Mesenchymal stem cell (in vitro differentiated cells and primary cell): ENCODE results near the gene SDC4.

Experiments
- DNase-seq: peaks from one replicate; pipeline ENCODE4 v3.0.0-alpha.2; 2013
- H2AFZ ChIP-seq: one replicate; pipeline ENCODE4 v1.6.1; 2013; ENCODE audit warnings: low read depth, mild to moderate bottlenecking, control low read depth, inconsistent platforms, low read length, moderate library complexity
- H2AK5ac ChIP-seq: 2 replicates; pipeline ENCODE4 v1.6.1; 2013; ENCODE audit warnings: low read length, moderate library complexity, mild to moderate bottlenecking, inconsistent platforms; ENCODE audit not compliant: severe bottlenecking
- H2BK120ac ChIP-seq: one replicate; pipeline ENCODE4 v1.6.1; 2013; ENCODE audit warnings: low read depth, mild to moderate bottlenecking, inconsistent platforms, low read length, moderate library complexity
- H2BK12ac ChIP-seq, 2 experiments: one replicate each; pipeline ENCODE4 v1.6.1; 2013; ENCODE audit warnings: inconsistent platforms in 2 of 2, low read length in 2 of 2, mild to moderate bottlenecking in 2 of 2, moderate library complexity in 2 of 2, control low read depth in 1 of 2
- H2BK15ac ChIP-seq: one replicate; pipeline ENCODE4 v1.6.1; 2013; ENCODE audit warnings: mild to moderate bottlenecking, low read depth, inconsistent platforms; ENCODE audit not compliant: poor library complexity, severe bottlenecking
- H2BK5ac ChIP-seq: 2 replicates; pipeline ENCODE4 v1.6.1; 2013; ENCODE audit warnings: low read depth, mild to moderate bottlenecking, low read length, control low read depth, inconsistent platforms; ENCODE audit not compliant: poor library complexity, severe bottlenecking
- H3K14ac ChIP-seq, 2 experiments: one replicate each; pipeline ENCODE4 v1.6.1; 2013; ENCODE audit warnings: inconsistent platforms in 2 of 2, low read length in 2 of 2, control low read depth in 1 of 2, mild to moderate bottlenecking in 1 of 2, moderate library complexity in 1 of 2
- H3K18ac ChIP-seq, 2 experiments: one replicate each; pipeline ENCODE4 v1.6.1; 2013; ENCODE audit warnings: inconsistent platforms in 2 of 2, low read length in 2 of 2, control low read depth in 1 of 2, low read depth in 1 of 2, mild to moderate bottlenecking in 1 of 2
- H3K23ac ChIP-seq, 2 experiments: one replicate each; pipeline ENCODE4 v1.6.1; 2013; ENCODE audit warnings: inconsistent platforms in 2 of 2, low read length in 2 of 2, mild to moderate bottlenecking in 2 of 2, moderate library complexity in 2 of 2, control low read depth in 1 of 2
- H3K27ac ChIP-seq: 2 replicates; pipeline ENCODE4 v1.5.1; 2013; ENCODE audit warnings: mild to moderate bottlenecking, moderate library complexity, low read length, control low read depth, inconsistent platforms; ENCODE audit not compliant: poor library complexity, severe bottlenecking
- H3K27me3 ChIP-seq, 2 experiments: 2 replicates each; pipeline versions ENCODE4 v1.6.1 to v1.7.0; 2013; ENCODE audit warnings: low read length in 2 of 2, mild to moderate bottlenecking in 2 of 2, moderate library complexity in 2 of 2, control low read depth in 1 of 2, inconsistent platforms in 1 of 2; ENCODE audit not compliant: control insufficient read depth in 1 of 2, insufficient read depth in 1 of 2
- H3K36me3 ChIP-seq, 2 experiments: 2 replicates each; pipeline versions ENCODE4 v1.6.1 to v1.7.0; 2013; ENCODE audit warnings: low read length in 2 of 2, control low read depth in 1 of 2, inconsistent platforms in 1 of 2, low read depth in 1 of 2, mild to moderate bottlenecking in 1 of 2; ENCODE audit not compliant: insufficient read depth in 2 of 2, control insufficient read depth in 1 of 2
- H3K4ac ChIP-seq, 2 experiments: one replicate each; pipeline ENCODE4 v1.6.1; 2013; ENCODE audit warnings: inconsistent platforms in 2 of 2, low read length in 2 of 2, mild to moderate bottlenecking in 2 of 2, moderate library complexity in 2 of 2, control low read depth in 1 of 2, low read depth in 1 of 2
- H3K4me1 ChIP-seq: 2 replicates; pipeline ENCODE4 v1.6.1; 2013; ENCODE audit warnings: low read depth, low read length, control low read depth; ENCODE audit not compliant: control insufficient read depth, insufficient read depth
- H3K4me2 ChIP-seq: 2 replicates; pipeline ENCODE4 v1.6.1; 2013; ENCODE audit warnings: low read length, mild to moderate bottlenecking, inconsistent platforms; ENCODE audit not compliant: poor library complexity, severe bottlenecking
- H3K4me3 ChIP-seq, 2 experiments: 2 replicates each; pipeline versions ENCODE4 v1.5.1 to v1.7.0; 2013; ENCODE audit warnings: low read length in 2 of 2, mild to moderate bottlenecking in 2 of 2, control low read depth in 1 of 2, low read depth in 1 of 2; ENCODE audit not compliant: insufficient read depth in 1 of 2
- H3K79me1 ChIP-seq: replicated peaks from 2 replicates; pipeline ENCODE4 v1.6.1; 2013; ENCODE audit warnings: mild to moderate bottlenecking, control low read depth, low read length, inconsistent platforms; ENCODE audit not compliant: poor library complexity, severe bottlenecking
- H3K9ac ChIP-seq: 2 replicates; pipeline ENCODE4 v1.7.0; 2013; ENCODE audit warnings: mild to moderate bottlenecking, low read length, moderate library complexity
- H3K9me3 ChIP-seq: 2 replicates; pipeline ENCODE4 v1.7.0; 2013; ENCODE audit warnings: mild to moderate bottlenecking, low read length; ENCODE audit not compliant: control insufficient read depth
- H4K8ac ChIP-seq: one replicate; pipeline ENCODE4 v1.6.1; 2013; ENCODE audit warnings: inconsistent platforms, mild to moderate bottlenecking, low read length, moderate library complexity
- H4K91ac ChIP-seq: one replicate; pipeline ENCODE4 v1.6.1; 2013; ENCODE audit warnings: mild to moderate bottlenecking, low read length, inconsistent platforms
- WGBS: methylation state at CpG from one replicate; pipeline ENCODE4 v1.1.7; 2013; ENCODE audit warnings: mixed read lengths; 5-methylcytosine and 5-hydroxymethylcytosine counted together

Gene SDC4

DNA sequence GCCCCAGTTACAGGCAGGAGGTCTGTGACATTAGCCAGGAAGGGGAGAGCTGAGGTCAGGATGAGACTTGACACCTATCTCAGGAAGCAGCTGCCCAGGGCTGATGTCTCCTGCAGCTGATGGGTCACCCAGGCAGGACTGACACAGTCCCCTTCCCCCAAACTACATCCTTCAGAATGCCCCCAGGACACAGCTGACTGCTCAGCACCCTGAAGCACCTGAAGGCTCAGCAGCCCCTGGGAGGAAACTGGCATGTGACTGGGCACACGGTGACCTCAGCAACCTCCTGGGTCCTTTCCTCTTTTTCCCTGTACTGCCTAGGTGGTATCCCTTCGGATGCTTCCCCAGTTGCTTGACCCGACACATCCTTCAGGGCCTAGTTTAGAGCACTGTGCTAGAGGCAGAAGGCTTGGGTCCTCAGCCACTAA lies 1.9 kb downstream of the SDC4 start:
- DNase-seq = no peak
- H3K36me3 ChIP-seq = peaks cover 0 to 4% of the 10 kb centered on the region in 2 experiments
- peaks cover 47% of the 10 kb centered on the region for H3K4me1 ChIP-seq
- no peaks in the 10 kb centered on the region for H3K79me1 ChIP-seq
- peak overlapping the region; percentile 43 to 81 for H3K4me3 ChIP-seq
- no peak overlapping the region for H2BK15ac ChIP-seq
- H2BK120ac ChIP-seq = no peak overlapping the region
- no peaks in the 10 kb centered on the region for H3K9me3 ChIP-seq
- H3K4me2 ChIP-seq = peak overlapping the region; percentile 64
- no peak overlapping the region for H2AFZ ChIP-seq
- H2BK12ac ChIP-seq = no peak overlapping the region
- H3K27ac ChIP-seq = peak overlapping the region; percentile 35
- peak overlapping the region; percentile 89 for H3K9ac ChIP-seq
- H2BK5ac ChIP-seq = no peak overlapping the region
- no peaks in the 10 kb centered on the region for H3K27me3 ChIP-seq
- peak overlapping the region; percentile 11 for H2AK5ac ChIP-seq
- H3K18ac ChIP-seq = peak overlapping the region; percentile 4 to 41
- no peak overlapping the region for H4K8ac ChIP-seq
- H4K91ac ChIP-seq = no peak overlapping the region
- H3K4ac ChIP-seq = peak overlapping the region; percentile 20 to 25
- peak overlapping the region in 1 of 2 experiments; percentile 49 for H3K14ac ChIP-seq
- no peak overlapping the region for H3K23ac ChIP-seq
- 53% methylated on average over 3 of the region's 3 CpGs for WGBS

DNA sequence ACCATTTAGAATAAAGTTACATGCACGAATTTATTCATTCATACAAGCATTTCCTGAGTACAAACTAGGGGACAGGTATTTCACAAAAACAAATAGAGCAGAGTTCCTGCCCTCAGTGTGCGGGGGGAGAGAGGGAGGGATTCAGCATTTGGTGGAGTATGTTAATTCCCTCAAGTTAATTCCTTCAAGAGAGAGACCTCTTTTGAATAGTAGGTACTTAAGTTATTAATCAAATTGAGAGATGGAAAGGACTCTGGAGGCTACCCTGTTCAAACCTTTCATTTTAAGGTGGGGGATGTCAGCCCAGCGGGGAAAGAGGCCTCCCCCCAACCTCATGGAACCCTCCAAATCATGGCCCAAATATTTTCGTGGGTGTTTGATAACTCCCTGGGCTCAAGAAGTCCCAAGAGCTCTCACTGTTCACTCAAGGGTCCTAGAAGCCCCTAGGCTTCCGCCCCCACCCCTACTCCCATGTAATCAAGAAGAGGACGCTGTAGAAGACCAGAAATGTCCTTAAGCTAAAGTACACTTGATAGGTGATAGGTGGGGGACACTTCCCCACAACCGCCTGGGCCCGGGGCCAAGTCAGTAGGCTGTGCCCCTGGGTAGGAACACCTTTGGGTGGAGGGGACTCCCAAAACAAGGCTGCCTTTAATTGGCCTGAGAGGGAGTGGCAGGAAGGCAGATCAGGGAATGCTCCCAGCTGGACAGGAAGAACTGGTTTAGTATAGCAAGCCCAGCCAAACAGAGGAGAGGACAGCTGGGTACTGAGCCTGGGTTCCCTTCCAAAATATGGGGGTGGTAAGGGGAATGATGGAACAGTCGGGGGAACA lies 2.9 kb downstream of the SDC4 start:
- H3K4me2 ChIP-seq = peak overlapping the region; percentile 64
- no peak overlapping the region for H4K91ac ChIP-seq
- peaks cover 9 to 11% of the 10 kb centered on the region in 2 experiments for H3K36me3 ChIP-seq
- H3K79me1 ChIP-seq = no peaks in the 10 kb centered on the region
- H3K27ac ChIP-seq = peak overlapping the region; percentile 14
- H3K9ac ChIP-seq = peak overlapping the region; percentile 89
- 85% methylated on average over 6 of the region's 9 CpGs for WGBS
- peak overlapping the region; percentile 54 for H2BK15ac ChIP-seq
- no peaks in the 10 kb centered on the region for H3K27me3 ChIP-seq
- no peak overlapping the region for H4K8ac ChIP-seq
- H3K18ac ChIP-seq = peak overlapping the region; percentile 0 to 7
- H3K9me3 ChIP-seq = no peaks in the 10 kb centered on the region
- H2BK120ac ChIP-seq = peak overlapping the region; percentile 50
- peak overlapping the region in 1 of 2 experiments; percentile 27 for H2BK12ac ChIP-seq
- H3K4me3 ChIP-seq = peak overlapping the region in 1 of 2 experiments; percentile 81
- H3K4ac ChIP-seq = no peak overlapping the region
- no peak overlapping the region for H2BK5ac ChIP-seq
- DNase-seq = no peak
- peak overlapping the region; percentile 55 for H2AK5ac ChIP-seq
- peaks cover 54% of the 10 kb centered on the region for H3K4me1 ChIP-seq
- H2AFZ ChIP-seq = no peak overlapping the region
- no peak overlapping the region for H3K23ac ChIP-seq
- H3K14ac ChIP-seq = no peak overlapping the region

DNA sequence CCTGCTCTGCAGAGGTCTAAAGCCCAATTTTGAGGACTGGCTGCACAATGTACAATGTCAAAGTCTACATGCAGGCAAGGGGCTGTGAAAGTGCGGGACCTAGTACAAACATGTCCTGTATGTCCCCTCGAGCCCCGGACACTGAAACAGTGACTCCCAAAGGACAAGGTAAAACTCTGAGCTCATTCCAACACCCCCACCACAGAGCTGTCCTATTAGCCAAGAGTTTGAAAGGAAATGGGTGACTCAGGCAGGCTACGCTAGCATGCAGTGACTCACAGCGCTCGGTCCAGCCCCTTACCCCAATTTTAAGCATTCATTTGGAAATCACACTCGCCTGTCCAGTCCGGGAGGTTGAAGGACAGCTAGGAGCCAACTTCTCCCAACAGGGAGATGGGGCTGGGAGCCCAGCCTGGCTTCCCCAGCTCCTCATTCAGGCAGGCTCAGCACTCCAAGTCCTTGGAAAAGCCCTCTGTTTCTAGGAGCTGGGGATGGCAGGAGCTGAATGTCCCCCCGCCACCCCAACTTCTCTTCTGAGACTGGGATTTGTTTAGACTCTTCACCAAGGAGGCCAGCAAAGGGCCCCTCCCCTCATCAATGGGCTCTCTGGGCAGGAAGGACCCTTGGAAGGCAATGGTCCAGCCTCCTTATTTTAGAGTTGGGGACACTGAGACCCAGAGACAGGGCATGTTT lies 3.9 kb downstream of the SDC4 start:
- H3K4me1 ChIP-seq = peaks cover 56% of the 10 kb centered on the region
- H2BK12ac ChIP-seq = peak overlapping the region; percentile 11 to 92
- peak; percentile 93 for DNase-seq
- H4K91ac ChIP-seq = peak overlapping the region; percentile 77
- no peaks in the 10 kb centered on the region for H3K27me3 ChIP-seq
- peak overlapping the region; percentile 69 for H4K8ac ChIP-seq
- H3K4me3 ChIP-seq = peak overlapping the region in 1 of 2 experiments; percentile 81
- no peak overlapping the region for H3K14ac ChIP-seq
- H3K4ac ChIP-seq = peak overlapping the region; percentile 56 to 82
- WGBS = 10% methylated on average over 9 of the region's 9 CpGs
- H3K36me3 ChIP-seq = peaks cover 17 to 18% of the 10 kb centered on the region in 2 experiments
- H3K4me2 ChIP-seq = peak overlapping the region; percentile 56
- H2BK5ac ChIP-seq = peak overlapping the region; percentile 74
- no peaks in the 10 kb centered on the region for H3K9me3 ChIP-seq
- H2AFZ ChIP-seq = no peak overlapping the region
- no peaks in the 10 kb centered on the region for H3K79me1 ChIP-seq
- peak overlapping the region in 1 of 2 experiments; percentile 47 for H3K23ac ChIP-seq
- peak overlapping the region; percentile 27 for H2BK120ac ChIP-seq
- peak overlapping the region; percentile 92 for H3K27ac ChIP-seq
- peak overlapping the region; percentile 79 for H2AK5ac ChIP-seq
- peak overlapping the region; percentile 89 for H3K9ac ChIP-seq
- H2BK15ac ChIP-seq = peak overlapping the region; percentile 37
- peak overlapping the region; percentile 77 to 86 for H3K18ac ChIP-seq
